B cell (primary cell): ENCODE measurements around the gene ITGB1BP1. TPM values are rescaled to one million over a fixed set of nuclear protein-coding genes. Genes with fewer than 3 reads are reported as not detected.

ENCODE experiments used
- ATAC-seq: fragments of 200-7000 bp; cut with Tn5 transposase; one replicate; pipeline ENCODE4 v1.10.0; 2021; ENCODE audit warnings: low read depth, mild to moderate bottlenecking, moderate number of reproducible peaks, moderate library complexity
- CTCF ChIA-PET: fragments of 350-600 bp; sonication (Branson Sonifier 250); formaldehyde crosslinking; loops from one replicate; lab custom pipeline; 2021; ENCODE audit warnings: antibody characterized with exemption, inconsistent platforms; lab: Charles Lee
- POLR2A ChIA-PET: fragments of 350-600 bp; sonication (Branson Sonifier 250); formaldehyde crosslinking; loops from one replicate; lab custom pipeline; 2021; ENCODE audit warnings: antibody characterized with exemption; lab: Charles Lee
- DNase-seq: peaks from one replicate; pipeline ENCODE4 v3.0.0; 2013
- H2AFZ ChIP-seq: 2 replicates; pipeline ENCODE4 v1.6.1; 2012; ENCODE audit warnings: mild to moderate bottlenecking, low read depth, low read length; ENCODE audit not compliant: insufficient read depth, poor library complexity, severe bottlenecking
- H3K27ac ChIP-seq, 2 donors: 1 replicate in 1 of 2; 2 replicates in 1 of 2; pipeline ENCODE4 v1.5.1; 2012 to 2013; ENCODE audit warnings: low read length in 2 of 2, mild to moderate bottlenecking in 2 of 2, moderate library complexity in 1 of 2
- H3K27me3 ChIP-seq, 4 experiments: fragments of 200-600 bp in 1 of 4; sonication (generic) in 1 of 4; replicated peaks in 1 of 4; 1 replicate in 2 of 4; 2 replicates in 2 of 4; pipeline versions ENCODE4 v1.6.1 to v1.7.0; 2013 to 2016; ENCODE audit warnings: low read length in 3 of 4, mild to moderate bottlenecking in 2 of 4, mixed read lengths in 1 of 4, moderate library complexity in 1 of 4; ENCODE audit not compliant: insufficient read depth in 4 of 4, control insufficient read depth in 3 of 4; ENCODE audit errors: control extremely low read depth in 1 of 4
- H3K36me3 ChIP-seq, 2 experiments: replicated peaks in 1 of 2; 1 replicate in 1 of 2; 2 replicates in 1 of 2; pipeline versions ENCODE4 v1.6.1 to v1.7.1; 2013; ENCODE audit warnings: low read length in 1 of 2; ENCODE audit not compliant: insufficient read depth in 2 of 2, control insufficient read depth in 1 of 2; ENCODE audit errors: control extremely low read depth in 1 of 2, extremely low read depth in 1 of 2
- H3K4me1 ChIP-seq, 2 donors: fragments of 200-600 bp in 1 of 2; sonication (generic) in 1 of 2; 1 replicate in 1 of 2; 2 replicates in 1 of 2; pipeline versions ENCODE4 v1.5.1 to v1.6.1; 2013 to 2017; ENCODE audit warnings: low read length in 2 of 2; ENCODE audit not compliant: control insufficient read depth in 2 of 2, insufficient read depth in 2 of 2
- H3K4me2 ChIP-seq: replicated peaks from 2 replicates; pipeline ENCODE3; 2012; ENCODE audit warnings: mild to moderate bottlenecking, low read depth, low read length; ENCODE audit not compliant: poor library complexity, severe bottlenecking
- H3K4me3 ChIP-seq, 5 experiments: fragments of 200-600 bp in 1 of 5; sonication (generic) in 1 of 5; 1 replicate in 3 of 5; 2 replicates in 2 of 5; pipeline versions ENCODE4 v1.5.1 to v1.7.0; 2011 to 2016; ENCODE audit warnings: low read length in 4 of 5, mild to moderate bottlenecking in 4 of 5, low read depth in 2 of 5, control low read depth in 1 of 5, moderate library complexity in 1 of 5; ENCODE audit not compliant: insufficient read depth in 1 of 5; ENCODE audit errors: control extremely low read depth in 1 of 5, extremely low read depth in 1 of 5
- H3K79me2 ChIP-seq: fragments of 200-600 bp; sonication (generic); one replicate; pipeline ENCODE4 v1.6.0; 2016; ENCODE audit warnings: low read length; ENCODE audit not compliant: control insufficient read depth, insufficient read depth
- H3K9ac ChIP-seq: fragments of 200-600 bp; sonication (generic); 2 replicates; pipeline ENCODE4 v1.6.1; 2017; ENCODE audit warnings: mild to moderate bottlenecking, low read length, moderate library complexity
- H3K9me3 ChIP-seq, 3 donors: one replicate each; pipeline versions ENCODE4 v1.6.1 to v1.7.1; 2013; ENCODE audit warnings: low read length in 2 of 3; ENCODE audit not compliant: control insufficient read depth in 2 of 3, insufficient read depth in 1 of 3; ENCODE audit errors: control extremely low read depth in 1 of 3
- H4K20me1 ChIP-seq: 2 replicates; pipeline ENCODE4 v1.6.0; 2012; ENCODE audit warnings: mild to moderate bottlenecking, low read length; ENCODE audit not compliant: insufficient read depth, control insufficient read depth, poor library complexity, severe bottlenecking
- H3K27ac Mint-ChIP-seq: one replicate; pipeline ENCODE4 v1.8.0; 2021; ENCODE audit warnings: mixed read lengths
- H3K27me3 Mint-ChIP-seq: one replicate; pipeline ENCODE4 v1.8.0; 2021; ENCODE audit warnings: mixed read lengths
- H3K4me1 Mint-ChIP-seq: one replicate; pipeline ENCODE4 v1.8.0; 2021; ENCODE audit warnings: mixed read lengths
- H3K4me3 Mint-ChIP-seq: one replicate; pipeline ENCODE4 v1.8.0; 2021; ENCODE audit warnings: mixed read lengths
- H3K9me3 Mint-ChIP-seq: one replicate; pipeline ENCODE4 v1.8.0; 2022; ENCODE audit warnings: mixed read lengths; ENCODE audit not compliant: insufficient read depth
- CTCF ChIP-seq: fragments of 200-600 bp; IDR thresholded peaks from one replicate; pipeline ENCODE4 v1.8.0; 2022; ENCODE audit warnings: antibody characterized with exemption, mild to moderate bottlenecking
- EZH2 ChIP-seq: IDR thresholded peaks from 2 replicates; pipeline ENCODE4 v1.6.1; 2012; ENCODE audit warnings: borderline replicate concordance, low read depth, mild to moderate bottlenecking, moderate library complexity, low read length; ENCODE audit not compliant: insufficient read depth, poor library complexity, severe bottlenecking
- WGBS: methylation state at CpG from one replicate; pipeline ENCODE4 v1.1.5; 2013; ENCODE audit warnings: missing lambda C conversion rate; ENCODE audit not compliant: insufficient coverage; 5-methylcytosine and 5-hydroxymethylcytosine counted together
- intact Hi-C: fragments of 100-400 bp; cut with micrococcal nuclease; formaldehyde crosslinking; loops from one replicate; pipeline ENCODE4 v1.10.0; 2022
- polyA plus RNA-seq: library from polyadenylated mRNA; depleted of rRNA; stranded (reverse); fragments of >200 nt; gene quantifications from 2 replicates; pipeline ENCODE4 v1.2.3, GENCODE V29; 2012
- total RNA-seq, 2 donors: library from RNA; stranded (reverse); fragments of 120-200 nt in 1 of 2; gene quantifications; 1 replicate in 1 of 2; 2 replicates in 1 of 2; pipeline versions ENCODE4 v1.2.3 to v1.2.4, GENCODE V29; 2013 to 2022

The ITGB1BP1 gene
- total and polyA plus RNA-seq, 2 donors (not counting 1 experiment from before 2014, with no cell fraction given), result 25.7 to 47.1 TPM

DNA sequence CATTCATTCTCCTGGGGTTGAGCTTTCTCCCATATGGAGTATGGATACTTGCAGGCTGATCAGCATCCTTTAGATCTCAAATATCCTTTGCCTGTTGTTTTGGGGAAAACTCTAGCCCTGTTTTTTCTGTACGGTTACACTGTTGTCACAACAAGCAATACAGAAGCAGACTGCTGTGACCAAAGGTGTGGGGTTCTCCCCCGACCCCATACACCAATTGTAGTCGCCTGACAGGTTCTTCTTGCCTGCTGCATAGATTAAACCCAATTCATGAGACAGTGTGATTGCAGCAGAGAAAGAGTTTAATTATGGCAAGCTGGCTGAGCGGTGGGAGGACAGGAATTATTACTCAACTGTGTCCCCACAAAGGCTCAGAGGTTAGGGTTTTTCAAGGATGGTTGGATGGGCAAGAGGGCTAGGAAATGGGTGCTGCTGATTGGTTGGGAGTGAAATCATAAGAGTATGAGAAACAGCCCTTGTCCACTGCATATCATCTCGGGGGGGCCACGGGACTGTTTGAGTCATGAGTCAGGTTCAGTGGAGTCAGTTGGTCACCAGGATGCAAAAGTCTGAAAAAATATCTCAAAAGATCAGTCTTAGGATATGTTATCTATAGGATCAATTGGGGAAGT is 40.6 kb downstream of the ITGB1BP1 start:
- H3K4me1 Mint-ChIP-seq, result no peaks in the 10 kb centered on the region
- TF ChIP-seq CTCF (no peak), EZH2 (no peak)
- ChIA-PET POLR2A (no interaction called here), CTCF (no interaction called here)
- Histone ChIP-seq H3K4me1 (no peaks in the 10 kb centered on the region), H4K20me1 (no peaks in the 10 kb centered on the region), H3K9ac (no peak overlapping the region), H3K4me2 (no peak overlapping the region), H3K79me2 (no peaks in the 10 kb centered on the region), H3K36me3 (no peaks in the 10 kb centered on the region), H3K4me3 (no peak overlapping the region), H3K9me3 (no peaks in the 10 kb centered on the region), H3K27ac (no peak overlapping the region), H2AFZ (no peak overlapping the region), H3K27me3 (no peaks in the 10 kb centered on the region)
- peaks cover 7% of the 10 kb centered on the region for H3K27me3 Mint-ChIP-seq
- ATAC-seq (no peak), DNase-seq (no peak)
- no peak overlapping the region for H3K4me3 Mint-ChIP-seq
- intact Hi-C loops, result no loop called here
- 100% methylated on average over 4 of the region's 6 CpGs for WGBS
- no peaks in the 10 kb centered on the region for H3K9me3 Mint-ChIP-seq
- no peak overlapping the region for H3K27ac Mint-ChIP-seq

GRCh38 chr2:9380702-9381628 is 42.4 kb downstream of the ITGB1BP1 start:
- Histone ChIP-seq H3K9me3 (no peaks in the 10 kb centered on the region), H3K36me3 (no peaks in the 10 kb centered on the region), H3K9ac (no peak overlapping the region), H3K27ac (no peak overlapping the region), H3K4me1 (no peaks in the 10 kb centered on the region), H3K27me3 (no peaks in the 10 kb centered on the region), H4K20me1 (no peaks in the 10 kb centered on the region), H3K79me2 (no peaks in the 10 kb centered on the region), H3K4me3 (no peak overlapping the region), H3K4me2 (no peak overlapping the region), H2AFZ (no peak overlapping the region)
- ChIA-PET CTCF (interaction anchor here (0.6 kb wide), 1 partner anchor 505 kb away, joined by 4 read pairs; no protein-coding TSS in a partner anchor), POLR2A (no interaction called here)
- H3K4me1 Mint-ChIP-seq, result no peaks in the 10 kb centered on the region
- no peak overlapping the region for H3K27ac Mint-ChIP-seq
- no peak for TF ChIP-seq EZH2
- TF ChIP-seq CTCF, result no peak
- intact Hi-C loops, result no loop called here
- no peaks in the 10 kb centered on the region for H3K9me3 Mint-ChIP-seq
- peaks cover 12% of the 10 kb centered on the region for H3K27me3 Mint-ChIP-seq
- ATAC-seq (no peak), DNase-seq (no peak)
- no peak overlapping the region for H3K4me3 Mint-ChIP-seq
- 94% methylated on average over 17 of the region's 18 CpGs for WGBS
